Activated naive CD4-positive, alpha-beta T cell treated with anti-CD3 and anti-CD28 coated beads, Interleukin-2, amount 50 U/mL, for 16 hours (primary cell): ENCODE results near the gene DVL2.

Experiments used
- DNase-seq: peaks from one replicate; pipeline ENCODE4 v3.0.0-alpha.2; 2020

The DVL2 gene

GRCh38 chr17:7218166-7218565, 16.2 kb downstream of the DVL2 start:
- no peak for DNase-seq

- peak; percentile 40 for DNase-seq
Observed at GRCh38 chr17:7217113-7217987, 17.0 kb downstream of the DVL2 start.

- no peak for DNase-seq
Observed at GRCh38 chr17:7216242-7217112, 17.8 kb downstream of the DVL2 start.

- no peak for DNase-seq
Observed at GRCh38 chr17:7215652-7216180, 18.6 kb downstream of the DVL2 start.

- DNase-seq, result no peak
Observed at GRCh38 chr17:7215136-7215638, 19.1 kb downstream of the DVL2 start.

GRCh38 chr17:7214300-7215135, 19.8 kb downstream of the DVL2 start:
- peak; percentile 100 for DNase-seq

- no peak for DNase-seq
Observed at GRCh38 chr17:7213895-7214299, 20.4 kb downstream of the DVL2 start.

- no peak for DNase-seq
Observed at GRCh38 chr17:7211491-7212273, 22.6 kb downstream of the DVL2 start.

GRCh38 chr17:7208754-7209460, 25.4 kb downstream of the DVL2 start:
- DNase-seq, result no peak

GRCh38 chr17:7208027-7208571, 26.2 kb downstream of the DVL2 start:
- no peak for DNase-seq

GRCh38 chr17:7207120-7208001, 27.0 kb downstream of the DVL2 start:
- DNase-seq, result no peak

GRCh38 chr17:7205561-7205960, 28.8 kb downstream of the DVL2 start:
- no peak for DNase-seq

GRCh38 chr17:7204828-7205461, 29.4 kb downstream of the DVL2 start:
- DNase-seq, result peak; percentile 89

- DNase-seq, result no peak
Observed at GRCh38 chr17:7204336-7204735, 30.0 kb downstream of the DVL2 start.

GRCh38 chr17:7203391-7203790, 30.9 kb downstream of the DVL2 start:
- no peak for DNase-seq

- no peak for DNase-seq
Observed at GRCh38 chr17:7196651-7197401, 37.5 kb downstream of the DVL2 start.

GRCh38 chr17:7195971-7196370, 38.3 kb downstream of the DVL2 start:
- DNase-seq, result no peak

GRCh38 chr17:7192271-7192937, 41.9 kb downstream of the DVL2 start:
- DNase-seq, result no peak
